Measurements from ENCODE around the gene KDR.

KDR gene

DNA sequence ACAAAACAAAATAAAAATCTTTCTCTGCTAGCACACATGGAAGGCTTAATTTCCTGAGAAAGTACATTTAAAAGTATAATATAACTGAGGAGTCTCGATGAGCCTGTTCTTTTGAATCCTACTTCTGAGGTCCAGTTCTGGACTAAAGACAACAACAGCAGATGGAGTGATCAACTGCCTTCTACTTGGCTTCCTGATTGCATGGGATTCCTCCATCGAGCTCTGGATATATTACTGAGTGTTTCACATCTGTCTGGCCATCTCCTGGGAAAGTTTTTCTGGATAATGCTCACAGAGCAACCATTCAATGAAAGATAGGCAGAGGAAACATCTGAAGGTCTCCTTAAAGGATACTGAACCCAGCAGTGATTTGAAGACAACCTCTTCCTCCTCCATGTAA, 42.6 kb downstream of the KDR start:
- no peak overlapping the region for H3K4me3 ChIP-seq (ENCODE audit: low read length)
- DNase-seq (ENCODE audit: low read depth), result no peak
- TF ChIP-seq, protein P1, sequence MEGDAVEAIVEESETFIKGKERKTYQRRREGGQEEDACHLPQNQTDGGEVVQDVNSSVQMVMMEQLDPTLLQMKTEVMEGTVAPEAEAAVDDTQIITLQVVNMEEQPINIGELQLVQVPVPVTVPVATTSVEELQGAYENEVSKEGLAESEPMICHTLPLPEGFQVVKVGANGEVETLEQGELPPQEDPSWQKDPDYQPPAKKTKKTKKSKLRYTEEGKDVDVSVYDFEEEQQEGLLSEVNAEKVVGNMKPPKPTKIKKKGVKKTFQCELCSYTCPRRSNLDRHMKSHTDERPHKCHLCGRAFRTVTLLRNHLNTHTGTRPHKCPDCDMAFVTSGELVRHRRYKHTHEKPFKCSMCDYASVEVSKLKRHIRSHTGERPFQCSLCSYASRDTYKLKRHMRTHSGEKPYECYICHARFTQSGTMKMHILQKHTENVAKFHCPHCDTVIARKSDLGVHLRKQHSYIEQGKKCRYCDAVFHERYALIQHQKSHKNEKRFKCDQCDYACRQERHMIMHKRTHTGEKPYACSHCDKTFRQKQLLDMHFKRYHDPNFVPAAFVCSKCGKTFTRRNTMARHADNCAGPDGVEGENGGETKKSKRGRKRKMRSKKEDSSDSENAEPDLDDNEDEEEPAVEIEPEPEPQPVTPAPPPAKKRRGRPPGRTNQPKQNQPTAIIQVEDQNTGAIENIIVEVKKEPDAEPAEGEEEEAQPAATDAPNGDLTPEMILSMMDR (conservative IDR thresholded peaks at IDR 0.05; ENCODE audit: low read depth, low read length), result no peak

DNA sequence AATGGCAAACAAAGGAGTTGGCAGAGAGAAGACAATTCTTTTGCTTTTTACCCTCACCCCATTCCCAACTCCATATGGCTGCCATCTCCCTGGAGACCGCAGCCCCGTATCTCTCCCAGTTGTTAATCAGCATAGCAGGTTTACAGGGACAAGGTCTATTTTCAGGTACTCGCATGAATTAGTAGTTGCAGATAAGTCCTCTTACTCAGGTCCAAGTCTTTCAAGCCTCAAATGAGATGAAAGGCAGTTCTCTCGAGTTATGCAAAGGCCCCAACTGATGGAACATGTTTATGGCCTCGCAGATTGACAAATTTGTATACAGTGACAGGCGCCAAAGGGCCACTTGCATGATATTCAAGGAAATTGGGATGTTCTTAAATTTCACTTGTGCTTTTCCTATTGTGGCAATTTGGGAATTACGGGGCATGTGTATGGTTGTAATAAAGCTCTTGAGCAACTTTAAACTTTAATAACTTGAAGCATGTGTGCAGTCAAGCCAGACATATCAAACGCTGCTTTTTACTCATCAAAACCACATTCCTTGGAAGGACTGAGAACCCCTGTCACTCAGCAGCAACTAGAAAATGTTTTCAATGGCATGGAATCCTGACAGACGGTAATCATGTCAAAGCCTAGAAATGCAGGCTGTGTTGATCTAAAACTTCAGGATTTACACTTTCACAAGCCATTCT, 45.1 kb downstream of the KDR start:
- TF ChIP-seq, protein P1 (conservative IDR thresholded peaks at IDR 0.05; ENCODE audit: low read depth, low read length), result no peak
- no peak overlapping the region for H3K4me3 ChIP-seq (ENCODE audit: low read length)
- peak; percentile 36 for DNase-seq (ENCODE audit: low read depth)

DNA sequence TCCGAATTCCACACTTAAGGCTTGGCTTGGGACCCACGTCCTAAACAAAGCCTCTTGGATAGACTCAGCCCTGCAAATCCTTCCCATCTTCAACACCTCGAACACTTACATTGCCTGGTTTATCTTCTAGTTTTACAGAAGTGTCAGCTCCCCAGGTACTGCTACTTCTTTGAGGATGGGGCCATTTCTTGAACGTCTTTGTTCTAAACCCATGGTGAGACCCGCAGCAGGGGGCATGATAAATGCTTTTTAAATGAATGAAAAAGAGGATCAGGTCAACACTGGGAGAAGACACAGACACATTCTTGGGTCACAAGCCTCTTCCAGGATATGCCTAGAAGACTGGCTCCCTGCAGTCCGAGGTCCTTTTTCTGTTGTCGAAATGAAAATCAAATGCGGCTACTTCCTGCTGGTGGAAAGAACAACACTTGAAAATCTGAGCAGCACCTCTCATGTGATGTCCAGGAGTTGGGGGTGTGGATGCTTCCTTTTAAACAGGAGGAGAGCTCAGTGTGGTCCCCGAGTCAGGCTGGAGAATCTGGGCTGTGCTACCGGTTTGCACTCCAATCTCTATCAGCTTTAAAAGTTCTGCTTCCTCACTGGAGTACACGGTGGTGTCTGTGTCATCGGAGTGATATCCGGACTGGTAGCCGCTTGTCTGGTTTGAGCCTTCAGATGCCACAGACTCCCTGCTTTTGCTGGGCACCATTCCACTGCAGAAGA, 45.8 kb downstream of the KDR start:
- DNase-seq (ENCODE audit: low read depth), result no peak
- TF ChIP-seq, protein P1 (conservative IDR thresholded peaks at IDR 0.05; ENCODE audit: low read depth, low read length), result no peak
- no peak overlapping the region for H3K4me3 ChIP-seq (ENCODE audit: low read length)

DNA sequence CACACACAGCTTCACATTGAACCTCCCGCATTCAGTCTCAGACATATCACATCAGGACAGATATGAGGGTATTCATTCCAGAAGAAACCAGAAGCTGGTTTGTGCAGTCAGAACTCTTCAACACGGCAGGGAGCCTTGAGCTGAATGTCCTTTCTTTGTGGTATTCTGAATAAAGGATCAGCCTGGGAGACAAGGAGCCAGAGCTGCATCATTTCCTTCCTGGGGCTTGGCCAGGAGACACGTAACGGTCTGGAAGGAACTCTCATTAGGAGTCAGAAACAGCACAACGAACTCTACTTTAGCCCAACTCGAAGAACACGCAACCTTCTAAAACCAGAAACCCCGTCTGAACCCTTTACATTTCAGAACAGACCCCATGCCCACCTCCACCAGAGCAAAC, 46.4 kb downstream of the KDR start:
- no peak overlapping the region for H3K4me3 ChIP-seq (ENCODE audit: low read length)

DNA sequence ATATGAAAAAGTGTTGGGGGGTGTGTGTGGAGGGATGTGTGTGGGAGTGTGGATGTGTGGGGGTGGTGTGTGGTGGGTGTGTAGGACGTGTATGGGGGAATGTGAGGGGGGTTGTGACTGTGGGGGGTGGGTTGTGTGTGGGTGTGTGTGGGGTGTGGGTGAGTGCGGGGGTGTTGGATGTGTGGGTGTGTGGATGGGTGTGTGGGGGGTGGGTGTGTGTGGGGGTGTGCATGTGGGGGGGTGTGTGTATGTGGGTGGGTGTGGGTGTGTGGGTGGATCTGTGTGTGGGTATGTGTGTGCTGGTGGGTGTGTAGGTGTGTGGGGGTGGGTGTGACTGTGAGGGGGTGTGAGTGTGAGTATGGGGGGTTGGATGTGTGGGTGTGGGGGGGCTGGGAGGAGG, 47.8 kb downstream of the KDR start:
- DNase-seq (ENCODE audit: low read depth), result no peak
- TF ChIP-seq, protein P1 (conservative IDR thresholded peaks at IDR 0.05; ENCODE audit: low read depth, low read length), result no peak
- H3K4me3 ChIP-seq (ENCODE audit: low read length), result no peak overlapping the region

More for the DNA sequence above, 46.4 kb downstream of the KDR start:
- TF ChIP-seq, protein P1 (conservative IDR thresholded peaks at IDR 0.05; ENCODE audit: low read depth, low read length), result no peak
- no peak for DNase-seq (ENCODE audit: low read depth)

DNA sequence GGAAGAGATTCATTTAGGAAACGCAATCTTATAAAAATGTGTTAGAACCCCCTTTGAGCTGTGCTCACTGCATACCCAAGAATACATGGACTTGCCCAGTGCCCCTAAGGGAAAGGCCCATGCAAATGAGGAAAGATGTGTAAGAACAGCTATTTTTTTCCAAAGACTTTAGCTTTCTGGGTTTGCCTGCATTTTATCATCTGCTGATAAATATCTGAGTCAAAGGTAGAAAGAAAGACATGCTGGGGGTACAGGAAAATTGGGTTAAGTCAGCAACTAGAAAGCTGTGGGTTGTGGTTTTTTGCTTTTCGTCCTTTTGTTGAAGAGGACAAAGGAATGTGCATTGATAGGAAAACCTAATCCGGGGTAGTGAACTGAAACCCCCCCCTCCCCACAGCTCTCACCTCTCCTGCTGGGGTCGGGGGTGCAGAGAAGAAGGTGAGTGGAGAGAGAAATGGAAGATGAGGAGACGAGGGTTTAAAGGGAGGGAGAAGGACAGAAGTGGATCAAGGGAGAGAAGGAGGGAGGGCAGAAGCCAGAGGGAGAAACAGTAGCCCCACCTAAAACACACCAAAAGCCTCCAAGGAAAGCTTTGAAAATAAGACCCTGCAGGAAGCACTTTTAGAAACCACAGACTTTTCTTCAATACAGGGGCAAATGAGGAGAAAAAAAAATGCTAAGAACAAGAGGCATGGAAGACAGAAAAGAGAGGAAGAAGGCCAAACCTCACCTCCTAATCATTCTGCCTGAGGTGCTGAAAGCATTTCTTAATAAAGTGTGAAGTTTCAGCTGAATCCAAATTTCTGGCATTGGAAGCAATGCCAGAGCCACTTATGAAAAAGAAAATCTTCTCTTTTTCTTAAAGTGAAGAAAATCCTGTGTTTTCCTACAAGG, 49.3 kb downstream of the KDR start:
- H3K4me3 ChIP-seq (ENCODE audit: low read length), result no peak overlapping the region
- no peak for DNase-seq (ENCODE audit: low read depth)
- TF ChIP-seq, protein P1 (conservative IDR thresholded peaks at IDR 0.05; ENCODE audit: low read depth, low read length), result no peak
